CD14-positive monocyte (primary cell): ENCODE results near the gene FRMD4A. TPM values are rescaled to one million over a fixed set of nuclear protein-coding genes. Genes with fewer than 3 reads are reported as not detected.
A peak's percentile ranks its signal among the peaks of the same experiment; 100 is the strongest.

Experiments
- DNase-seq, 3 donors: peaks; one replicate each; pipeline ENCODE4 v3.0.0-alpha.2; 2011 to 2022
- H2AFZ ChIP-seq: 2 replicates; pipeline ENCODE4 v1.6.0; 2012; ENCODE audit warnings: mild to moderate bottlenecking, low read depth, low read length, inconsistent platforms; ENCODE audit not compliant: insufficient read depth, poor library complexity, severe bottlenecking
- H3K27ac ChIP-seq, 2 donors: 1 replicate in 1 of 2; 2 replicates in 1 of 2; pipeline ENCODE4 v1.5.1; 2012 to 2013; ENCODE audit warnings: low read length in 2 of 2, control low read depth in 1 of 2, inconsistent platforms in 1 of 2, low read depth in 1 of 2, mild to moderate bottlenecking in 1 of 2
- H3K27me3 ChIP-seq, 2 donors: one replicate each; pipeline versions ENCODE4 v1.6.0 to v1.6.1; 2011 to 2013; ENCODE audit warnings: low read length in 2 of 2; ENCODE audit not compliant: control insufficient read depth in 2 of 2, insufficient read depth in 2 of 2
- H3K36me3 ChIP-seq, 2 donors: replicated peaks in 1 of 2; 1 replicate in 1 of 2; 2 replicates in 1 of 2; pipeline versions ENCODE4 v1.5.1 to v1.6.1; 2012 to 2013; ENCODE audit warnings: low read length in 2 of 2, control low read depth in 1 of 2, inconsistent platforms in 1 of 2, mild to moderate bottlenecking in 1 of 2; ENCODE audit not compliant: insufficient read depth in 2 of 2, control insufficient read depth in 1 of 2
- H3K4me1 ChIP-seq, 2 donors: 1 replicate in 1 of 2; 2 replicates in 1 of 2; pipeline versions ENCODE4 v1.5.1 to v1.6.1; 2012 to 2013; ENCODE audit warnings: low read length in 2 of 2, control low read depth in 1 of 2, inconsistent platforms in 1 of 2, mild to moderate bottlenecking in 1 of 2, moderate library complexity in 1 of 2; ENCODE audit not compliant: insufficient read depth in 2 of 2, control insufficient read depth in 1 of 2
- H3K4me2 ChIP-seq: replicated peaks from 2 replicates; pipeline ENCODE3; 2012; ENCODE audit warnings: low read length, moderate library complexity, mild to moderate bottlenecking; ENCODE audit not compliant: poor library complexity, severe bottlenecking; ENCODE audit errors: extremely low read depth
- H3K4me3 ChIP-seq, 3 experiments: fragments of 200-600 bp in 1 of 3; sonication (generic) in 1 of 3; replicated peaks in 1 of 3; 1 replicate in 2 of 3; 2 replicates in 1 of 3; pipeline ENCODE4 v1.5.1; 2011 to 2013; ENCODE audit warnings: low read length in 3 of 3, mild to moderate bottlenecking in 3 of 3, control low read depth in 2 of 3, low read depth in 2 of 3, inconsistent platforms in 1 of 3, moderate library complexity in 1 of 3
- H3K79me2 ChIP-seq: 2 replicates; pipeline ENCODE4 v1.6.0; 2012; ENCODE audit warnings: mild to moderate bottlenecking, control low read depth, inconsistent platforms, low read length, moderate library complexity; ENCODE audit not compliant: insufficient read depth
- H3K9ac ChIP-seq: 2 replicates; pipeline ENCODE4 v1.6.0; 2017; ENCODE audit warnings: low read length, mild to moderate bottlenecking; ENCODE audit not compliant: insufficient read depth, poor library complexity, severe bottlenecking
- H3K9me3 ChIP-seq, 2 donors: replicated peaks in 1 of 2; 1 replicate in 1 of 2; 2 replicates in 1 of 2; pipeline versions ENCODE4 v1.5.1 to v1.6.1; 2012 to 2013; ENCODE audit warnings: low read length in 2 of 2, control low read depth in 1 of 2; ENCODE audit not compliant: control insufficient read depth in 1 of 2, insufficient read depth in 1 of 2
- H4K20me1 ChIP-seq: 2 replicates; pipeline ENCODE4 v1.6.0; 2012; ENCODE audit warnings: mild to moderate bottlenecking, low read length, control low read depth, moderate library complexity; ENCODE audit not compliant: insufficient read depth
- H3K27ac Mint-ChIP-seq, 7 donors: one replicate each; pipeline ENCODE4 v1.8.0; 2020; ENCODE audit warnings: mild to moderate bottlenecking in 7 of 7, mixed read lengths in 7 of 7, moderate library complexity in 6 of 7, inconsistent platforms in 2 of 7
- H3K27me3 Mint-ChIP-seq, 3 donors: one replicate each; pipeline ENCODE4 v1.8.0; 2021 to 2022; ENCODE audit warnings: low read depth in 3 of 3, mild to moderate bottlenecking in 3 of 3, mixed read lengths in 3 of 3, moderate library complexity in 3 of 3, inconsistent platforms in 1 of 3
- H3K36me3 Mint-ChIP-seq, 2 donors: one replicate each; pipeline ENCODE4 v1.8.0; 2020; ENCODE audit warnings: mixed read lengths in 2 of 2, inconsistent platforms in 1 of 2, mild to moderate bottlenecking in 1 of 2
- H3K4me1 Mint-ChIP-seq: one replicate; pipeline ENCODE4 v1.8.0; 2020; ENCODE audit warnings: mild to moderate bottlenecking, mixed read lengths
- H3K4me3 Mint-ChIP-seq, 2 donors: one replicate each; pipeline ENCODE4 v1.8.0; 2020; ENCODE audit warnings: mild to moderate bottlenecking in 2 of 2, mixed read lengths in 2 of 2, moderate library complexity in 1 of 2
- H3K9me3 Mint-ChIP-seq, 7 donors: one replicate each; pipeline ENCODE4 v1.8.0; 2020 to 2022; ENCODE audit warnings: mixed read lengths in 7 of 7, mild to moderate bottlenecking in 6 of 7, moderate library complexity in 6 of 7, inconsistent platforms in 2 of 7
- CTCF ChIP-seq: fragments of 200-600 bp; IDR thresholded peaks from one replicate; pipeline ENCODE4 v1.8.0; 2022; ENCODE audit warnings: antibody characterized with exemption, mild to moderate bottlenecking
- WGBS: methylation state at CpG from one replicate; pipeline ENCODE4 v1.1.5; 2013; ENCODE audit warnings: missing lambda C conversion rate; ENCODE audit not compliant: insufficient coverage; 5-methylcytosine and 5-hydroxymethylcytosine counted together
- intact Hi-C, 2 donors: fragments of 100-400 bp; cut with micrococcal nuclease; formaldehyde crosslinking; loops; one replicate each; pipeline versions ENCODE4 v1.15.0 to v1.15.1; 2023
- polyA plus RNA-seq, 3 donors: library from polyadenylated mRNA; depleted of rRNA in 1 of 3; unstranded in 2 of 3; stranded (reverse) in 1 of 3; fragments of 300-500 nt in 2 of 3; fragments of >200 nt in 1 of 3; fragmentation: Illumina TruSeq in 2 of 3; gene quantifications; 1 replicate in 2 of 3; 2 replicates in 1 of 3; pipeline ENCODE4 v1.2.3, GENCODE V29; 2012 to 2021

The FRMD4A gene
- polyA plus RNA-seq, 3 donors, result 0.12 TPM; not detected in 2

DNA sequence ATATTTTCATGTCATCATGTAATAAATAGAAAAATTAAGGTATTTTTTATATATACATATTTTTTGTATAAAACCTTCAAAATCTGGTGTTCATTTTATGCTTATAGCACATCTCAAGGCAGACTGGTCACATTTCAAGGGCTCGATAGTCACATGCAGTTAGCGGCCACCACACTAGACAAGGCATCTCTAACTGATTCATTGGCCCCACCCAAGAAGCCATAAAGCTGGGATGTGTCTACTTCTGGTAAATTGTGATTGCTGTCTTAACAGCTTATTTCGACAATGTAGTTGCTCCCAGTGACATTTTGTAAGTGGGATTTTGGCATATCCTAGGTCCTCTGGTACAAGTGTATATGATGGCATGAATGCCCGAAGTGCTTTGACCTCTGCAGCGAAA, 168.7 kb downstream of the FRMD4A start:
- H3K9me3 ChIP-seq, result no peaks in the 10 kb centered on the region
- H3K9ac ChIP-seq, result no peak overlapping the region
- no peak overlapping the region for H3K4me3 ChIP-seq
- WGBS, result 100% methylated on average over 2 of the region's 5 CpGs
- Mint-ChIP-seq H3K9me3 (peaks cover 0 to 9% (median 4%) of the 10 kb centered on the region in 7 donors), H3K27me3 (peaks cover 2 to 15% (median 6%) of the 10 kb centered on the region in 3 donors), H3K4me1 (no peaks in the 10 kb centered on the region), H3K4me3 (peak overlapping the region in 1 of 2 donors; percentile 9), H3K36me3 (no peaks in the 10 kb centered on the region), H3K27ac (no peak overlapping the region)
- H3K27me3 ChIP-seq, result peaks cover 0 to 2% of the 10 kb centered on the region in 2 donors
- H2AFZ ChIP-seq, result no peak overlapping the region
- H3K4me2 ChIP-seq, result no peak overlapping the region
- H3K79me2 ChIP-seq, result no peaks in the 10 kb centered on the region
- intact Hi-C loops, result no loop called here
- H3K4me1 ChIP-seq, result no peaks in the 10 kb centered on the region
- H4K20me1 ChIP-seq, result no peaks in the 10 kb centered on the region
- no peak for TF ChIP-seq CTCF
- H3K36me3 ChIP-seq, result no peaks in the 10 kb centered on the region
- no peak for DNase-seq
- H3K27ac ChIP-seq, result no peak overlapping the region

DNA sequence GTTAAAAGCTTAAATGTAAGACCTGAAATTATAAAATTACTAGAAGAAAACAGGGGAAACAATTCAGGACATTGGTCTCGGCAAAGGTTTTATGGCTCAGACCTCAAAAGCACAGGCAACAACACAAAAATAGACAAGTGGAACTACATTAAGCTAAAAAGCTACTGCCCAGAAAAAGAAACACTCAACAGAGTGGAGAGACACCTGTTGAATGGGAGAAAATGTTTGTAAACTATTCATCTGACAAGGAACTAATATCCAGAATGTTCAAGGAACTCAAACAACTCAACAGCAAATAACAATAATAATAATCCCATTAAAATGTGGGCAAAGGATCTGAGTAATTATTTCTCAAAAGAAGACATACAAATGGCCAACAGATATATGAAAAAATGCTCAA, 170.4 kb downstream of the FRMD4A start:
- H3K4me3 Mint-ChIP-seq, result no peak overlapping the region
- H3K36me3 ChIP-seq, result no peaks in the 10 kb centered on the region
- no peaks in the 10 kb centered on the region for H3K4me1 ChIP-seq
- H3K27ac ChIP-seq, result no peak overlapping the region
- H3K79me2 ChIP-seq, result no peaks in the 10 kb centered on the region
- H3K27me3 Mint-ChIP-seq, result peaks cover 2 to 13% (median 6%) of the 10 kb centered on the region in 3 donors
- WGBS, result 100% methylated on average over 1 of the region's 1 CpG
- no peak overlapping the region for H3K4me2 ChIP-seq
- no peaks in the 10 kb centered on the region for H3K36me3 Mint-ChIP-seq
- no peaks in the 10 kb centered on the region for H4K20me1 ChIP-seq
- H3K4me1 Mint-ChIP-seq, result no peaks in the 10 kb centered on the region
- TF ChIP-seq CTCF, result no peak
- peaks cover 0 to under 1% of the 10 kb centered on the region in 2 donors for H3K9me3 ChIP-seq
- H3K27me3 ChIP-seq, result peaks cover 0 to 2% of the 10 kb centered on the region in 2 donors
- no peak overlapping the region for H3K27ac Mint-ChIP-seq
- no peak overlapping the region for H2AFZ ChIP-seq
- DNase-seq, result no peak
- H3K9ac ChIP-seq, result no peak overlapping the region
- peaks cover 0 to 11% (median 4%) of the 10 kb centered on the region in 7 donors for H3K9me3 Mint-ChIP-seq
- no peak overlapping the region for H3K4me3 ChIP-seq
- intact Hi-C loops, result no loop called here
